ENCODE data around the gene DCAF10. TPM values are rescaled to one million over a fixed set of nuclear protein-coding genes. Genes with fewer than 3 reads are reported as not detected.

DCAF10 gene
- polyA plus RNA-seq, 1 donor from 2014 or later, result 23.3 TPM

GRCh38 chr9:37906312-37907239 is 106.0 kb downstream of the DCAF10 start:
- Histone ChIP-seq H3K36me3 (ENCODE audit: insufficient read depth, low read length) (no peaks in the 10 kb centered on the region), H3K9me3 (ENCODE audit: low read length) (no peaks in the 10 kb centered on the region), H3K4me2 (ENCODE audit: low read length) (no peak overlapping the region), H4K20me1 (ENCODE audit: insufficient read depth) (no peaks in the 10 kb centered on the region), H2AFZ (ENCODE audit: low read depth, low read length) (no peak overlapping the region), H3K27me3 (ENCODE audit: insufficient read depth, low read depth, low read length) (no peaks in the 10 kb centered on the region), H3K4me3 (ENCODE audit: low read length) (no peak overlapping the region), H3K9me2 (ENCODE audit: insufficient read depth, low read length) (no peaks in the 10 kb centered on the region), H3K9ac (ENCODE audit: low read length) (no peak overlapping the region), H3K79me2 (replicated peaks; ENCODE audit: insufficient read depth, low read length) (peaks cover 14% of the 10 kb centered on the region), H3F3A (ENCODE audit: insufficient read depth, low read length, poor library complexity, severe bottlenecking) (no peaks in the 10 kb centered on the region), H3K27ac (ENCODE audit: low read length) (no peak overlapping the region)
- TF ChIP-seq, protein P1, sequence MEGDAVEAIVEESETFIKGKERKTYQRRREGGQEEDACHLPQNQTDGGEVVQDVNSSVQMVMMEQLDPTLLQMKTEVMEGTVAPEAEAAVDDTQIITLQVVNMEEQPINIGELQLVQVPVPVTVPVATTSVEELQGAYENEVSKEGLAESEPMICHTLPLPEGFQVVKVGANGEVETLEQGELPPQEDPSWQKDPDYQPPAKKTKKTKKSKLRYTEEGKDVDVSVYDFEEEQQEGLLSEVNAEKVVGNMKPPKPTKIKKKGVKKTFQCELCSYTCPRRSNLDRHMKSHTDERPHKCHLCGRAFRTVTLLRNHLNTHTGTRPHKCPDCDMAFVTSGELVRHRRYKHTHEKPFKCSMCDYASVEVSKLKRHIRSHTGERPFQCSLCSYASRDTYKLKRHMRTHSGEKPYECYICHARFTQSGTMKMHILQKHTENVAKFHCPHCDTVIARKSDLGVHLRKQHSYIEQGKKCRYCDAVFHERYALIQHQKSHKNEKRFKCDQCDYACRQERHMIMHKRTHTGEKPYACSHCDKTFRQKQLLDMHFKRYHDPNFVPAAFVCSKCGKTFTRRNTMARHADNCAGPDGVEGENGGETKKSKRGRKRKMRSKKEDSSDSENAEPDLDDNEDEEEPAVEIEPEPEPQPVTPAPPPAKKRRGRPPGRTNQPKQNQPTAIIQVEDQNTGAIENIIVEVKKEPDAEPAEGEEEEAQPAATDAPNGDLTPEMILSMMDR (IDR thresholded peaks at IDR 0.05; ENCODE audit: poor library complexity, severe bottlenecking), result no peak
- no peak for TF ChIP-seq EZH2 (IDR thresholded peaks at IDR 0.05; ENCODE audit: borderline replicate concordance, insufficient read depth, low read length, poor library complexity, severe bottlenecking)
- no peak for TF ChIP-seq POLR2AphosphoS5 (IDR thresholded peaks at IDR 0.05)
- TF ChIP-seq EP300 (conservative IDR thresholded peaks at IDR 0.05; ENCODE audit: poor library complexity, severe bottlenecking), result no peak
- no peak for TF ChIP-seq RAD21 (conservative IDR thresholded peaks at IDR 0.05)

DNA sequence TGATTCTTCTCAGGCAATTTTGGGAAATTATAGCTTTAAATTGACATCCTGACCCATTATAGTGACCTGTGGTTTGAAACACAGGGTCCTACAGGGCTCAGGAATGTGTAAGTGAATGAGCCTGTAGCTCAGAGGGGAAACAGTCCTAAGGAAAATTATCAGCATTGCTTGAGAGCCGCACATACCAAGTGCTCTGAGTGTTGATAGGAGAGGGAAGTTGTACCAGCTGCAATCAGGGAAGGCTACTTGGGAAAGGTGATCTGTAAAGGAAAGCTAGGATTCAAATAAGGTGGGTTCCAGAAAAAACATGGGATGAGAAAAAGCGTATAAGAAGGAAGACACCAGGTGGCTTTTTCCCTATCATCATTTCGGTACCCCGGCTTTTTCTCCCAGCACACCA is 107.7 kb downstream of the DCAF10 start:
- Histone ChIP-seq H2AFZ (ENCODE audit: low read depth, low read length) (no peak overlapping the region), H3K9me3 (ENCODE audit: low read length) (no peaks in the 10 kb centered on the region), H3F3A (ENCODE audit: insufficient read depth, low read length, poor library complexity, severe bottlenecking) (no peaks in the 10 kb centered on the region), H3K4me3 (ENCODE audit: low read length) (no peak overlapping the region), H3K27me3 (ENCODE audit: insufficient read depth, low read depth, low read length) (no peaks in the 10 kb centered on the region), H3K27ac (ENCODE audit: low read length) (no peak overlapping the region), H3K36me3 (ENCODE audit: insufficient read depth, low read length) (no peaks in the 10 kb centered on the region), H3K9ac (ENCODE audit: low read length) (no peak overlapping the region), H4K20me1 (ENCODE audit: insufficient read depth) (no peaks in the 10 kb centered on the region), H3K4me2 (ENCODE audit: low read length) (no peak overlapping the region), H3K9me2 (ENCODE audit: insufficient read depth, low read length) (no peaks in the 10 kb centered on the region), H3K79me2 (replicated peaks; ENCODE audit: insufficient read depth, low read length) (no peaks in the 10 kb centered on the region)
- TF ChIP-seq MXI1 (conservative IDR thresholded peaks at IDR 0.05; ENCODE audit: poor library complexity, severe bottlenecking) (no peak), EZH2 (IDR thresholded peaks at IDR 0.05; ENCODE audit: borderline replicate concordance, insufficient read depth, low read length, poor library complexity, severe bottlenecking) (no peak)

GRCh38 chr9:37908698-37909186 is 108.1 kb downstream of the DCAF10 start:
- Histone ChIP-seq H3K9me2 (ENCODE audit: insufficient read depth, low read length) (no peaks in the 10 kb centered on the region), H3K4me3 (ENCODE audit: low read length) (no peak overlapping the region), H3K36me3 (ENCODE audit: insufficient read depth, low read length) (no peaks in the 10 kb centered on the region), H3K27ac (ENCODE audit: low read length) (no peak overlapping the region), H3K9me3 (ENCODE audit: low read length) (no peaks in the 10 kb centered on the region), H3K4me2 (ENCODE audit: low read length) (no peak overlapping the region), H3K79me2 (replicated peaks; ENCODE audit: insufficient read depth, low read length) (no peaks in the 10 kb centered on the region), H4K20me1 (ENCODE audit: insufficient read depth) (no peaks in the 10 kb centered on the region), H3F3A (ENCODE audit: insufficient read depth, low read length, poor library complexity, severe bottlenecking) (no peaks in the 10 kb centered on the region), H2AFZ (ENCODE audit: low read depth, low read length) (no peak overlapping the region), H3K27me3 (ENCODE audit: insufficient read depth, low read depth, low read length) (no peaks in the 10 kb centered on the region), H3K9ac (ENCODE audit: low read length) (no peak overlapping the region)
- no peak for TF ChIP-seq EP300 (conservative IDR thresholded peaks at IDR 0.05; ENCODE audit: poor library complexity, severe bottlenecking)
- no peak for TF ChIP-seq MXI1 (conservative IDR thresholded peaks at IDR 0.05; ENCODE audit: poor library complexity, severe bottlenecking)
- TF ChIP-seq, protein P2, sequence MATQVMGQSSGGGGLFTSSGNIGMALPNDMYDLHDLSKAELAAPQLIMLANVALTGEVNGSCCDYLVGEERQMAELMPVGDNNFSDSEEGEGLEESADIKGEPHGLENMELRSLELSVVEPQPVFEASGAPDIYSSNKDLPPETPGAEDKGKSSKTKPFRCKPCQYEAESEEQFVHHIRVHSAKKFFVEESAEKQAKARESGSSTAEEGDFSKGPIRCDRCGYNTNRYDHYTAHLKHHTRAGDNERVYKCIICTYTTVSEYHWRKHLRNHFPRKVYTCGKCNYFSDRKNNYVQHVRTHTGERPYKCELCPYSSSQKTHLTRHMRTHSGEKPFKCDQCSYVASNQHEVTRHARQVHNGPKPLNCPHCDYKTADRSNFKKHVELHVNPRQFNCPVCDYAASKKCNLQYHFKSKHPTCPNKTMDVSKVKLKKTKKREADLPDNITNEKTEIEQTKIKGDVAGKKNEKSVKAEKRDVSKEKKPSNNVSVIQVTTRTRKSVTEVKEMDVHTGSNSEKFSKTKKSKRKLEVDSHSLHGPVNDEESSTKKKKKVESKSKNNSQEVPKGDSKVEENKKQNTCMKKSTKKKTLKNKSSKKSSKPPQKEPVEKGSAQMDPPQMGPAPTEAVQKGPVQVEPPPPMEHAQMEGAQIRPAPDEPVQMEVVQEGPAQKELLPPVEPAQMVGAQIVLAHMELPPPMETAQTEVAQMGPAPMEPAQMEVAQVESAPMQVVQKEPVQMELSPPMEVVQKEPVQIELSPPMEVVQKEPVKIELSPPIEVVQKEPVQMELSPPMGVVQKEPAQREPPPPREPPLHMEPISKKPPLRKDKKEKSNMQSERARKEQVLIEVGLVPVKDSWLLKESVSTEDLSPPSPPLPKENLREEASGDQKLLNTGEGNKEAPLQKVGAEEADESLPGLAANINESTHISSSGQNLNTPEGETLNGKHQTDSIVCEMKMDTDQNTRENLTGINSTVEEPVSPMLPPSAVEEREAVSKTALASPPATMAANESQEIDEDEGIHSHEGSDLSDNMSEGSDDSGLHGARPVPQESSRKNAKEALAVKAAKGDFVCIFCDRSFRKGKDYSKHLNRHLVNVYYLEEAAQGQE (IDR thresholded peaks at IDR 0.05; ENCODE audit: borderline replicate concordance), result no peak
- TF ChIP-seq, protein P1 (IDR thresholded peaks at IDR 0.05; ENCODE audit: poor library complexity, severe bottlenecking), result no peak
- TF ChIP-seq RAD21 (conservative IDR thresholded peaks at IDR 0.05), result no peak
- TF ChIP-seq TAF1 (IDR thresholded peaks at IDR 0.05; ENCODE audit: low read depth), result no peak
- no peak for TF ChIP-seq SMC3 (conservative IDR thresholded peaks at IDR 0.05; ENCODE audit: poor library complexity)
- TF ChIP-seq EZH2 (IDR thresholded peaks at IDR 0.05; ENCODE audit: borderline replicate concordance, insufficient read depth, low read length, poor library complexity, severe bottlenecking), result no peak
- no peak for TF ChIP-seq POLR2AphosphoS5 (IDR thresholded peaks at IDR 0.05)

Data from neural cell (in vitro differentiated cells).